ENCODE measurements around the gene UCN2. TPM values are rescaled to one million over a fixed set of nuclear protein-coding genes. Genes with fewer than 3 reads are reported as not detected.

UCN2 gene
- total and polyA plus RNA-seq, 9 donors = 0.18 to 0.22 (median 0.19) TPM; not detected in 5

- TF ChIP-seq CTCF (IDR thresholded peaks at IDR 0.05) (peak in 1 of 3 donors; percentile 24), EP300 (IDR thresholded peaks at IDR 0.05) (no peak)
- 5 to 7% (median 7%) methylated on average over 5 of the region's 5 CpGs for WGBS, 3 donors
- intact Hi-C loops (cut with DNase I) = no loop called here
- Histone ChIP-seq H3K4me3 (no peak overlapping the region), H3K27ac (peak overlapping the region; percentile 73 to 74), H3K4me1 (ENCODE audit: insufficient read depth) (peaks cover 30% of the 10 kb centered on the region), H3K27me3 (no peaks in the 10 kb centered on the region), H3K36me3 (no peaks in the 10 kb centered on the region), H3K9me3 (no peaks in the 10 kb centered on the region)
- DNase-seq = peak; percentile 81 to 92 (median 89)
These were observed 34.9 kb upstream of the UCN2 start for GRCh38 chr3:48598323-48599076.

- no peaks in the 10 kb centered on the region for H3K27me3 ChIP-seq
- H3K9me3 ChIP-seq = no peaks in the 10 kb centered on the region
- 82 to 86% (median 85%) methylated on average over 6 of the region's 6 CpGs for WGBS, 3 donors
- intact Hi-C loops (cut with DNase I) = no loop called here
- peaks cover 30% of the 10 kb centered on the region for H3K4me1 ChIP-seq (ENCODE audit: insufficient read depth)
- no peak for DNase-seq
- TF ChIP-seq POLR2A (IDR thresholded peaks at IDR 0.05) (no peak), EP300 (IDR thresholded peaks at IDR 0.05) (no peak), CTCF (IDR thresholded peaks at IDR 0.05) (no peak)
- peak overlapping the region; percentile 73 to 74 for H3K27ac ChIP-seq
- H3K36me3 ChIP-seq = no peaks in the 10 kb centered on the region
- H3K4me3 ChIP-seq = no peak overlapping the region
These were observed 33.8 kb upstream of the UCN2 start for GRCh38 chr3:48597408-48597800.

- 83 to 84% (median 84%) methylated on average over 8 of the region's 8 CpGs for WGBS, 3 donors
- Histone ChIP-seq H3K27me3 (no peaks in the 10 kb centered on the region), H3K4me3 (no peak overlapping the region), H3K27ac (peak overlapping the region in 1 of 2 donors; percentile 13), H3K4me1 (ENCODE audit: insufficient read depth) (peaks cover 30% of the 10 kb centered on the region), H3K36me3 (no peaks in the 10 kb centered on the region), H3K9me3 (no peaks in the 10 kb centered on the region)
- intact Hi-C loops (cut with DNase I) = no loop called here
- TF ChIP-seq POLR2A (IDR thresholded peaks at IDR 0.05) = no peak
- TF ChIP-seq CTCF (IDR thresholded peaks at IDR 0.05) = no peak
- TF ChIP-seq EP300 (IDR thresholded peaks at IDR 0.05) = no peak
- DNase-seq = no peak
These were observed 33.3 kb upstream of the UCN2 start for GRCh38 chr3:48596676-48597407.

GRCh38 chr3:48596157-48596556, 32.6 kb upstream of the UCN2 start:
- H3K27ac ChIP-seq = peak overlapping the region in 1 of 2 donors; percentile 13
- peaks cover 30% of the 10 kb centered on the region for H3K4me1 ChIP-seq (ENCODE audit: insufficient read depth)
- H3K27me3 ChIP-seq = no peaks in the 10 kb centered on the region
- H3K36me3 ChIP-seq = no peaks in the 10 kb centered on the region
- 86 to 90% (median 89%) methylated on average over 5 of the region's 5 CpGs for WGBS, 3 donors
- intact Hi-C loops (cut with DNase I) = no loop called here
- no peak for TF ChIP-seq POLR2A (IDR thresholded peaks at IDR 0.05)
- no peak for TF ChIP-seq EP300 (IDR thresholded peaks at IDR 0.05)
- TF ChIP-seq CTCF (IDR thresholded peaks at IDR 0.05) = no peak
- no peak for DNase-seq
- H3K9me3 ChIP-seq = no peaks in the 10 kb centered on the region
- H3K4me3 ChIP-seq = no peak overlapping the region
